H54 (cell line): ENCODE measurements around the gene SLC22A3.
"Not testable (repeated sequence)": the region's sequence is repeated elsewhere in the genome, so short reads cannot be mapped to it uniquely, and the experiment has no call there.

ENCODE experiments used
- DNase-seq: peaks from one replicate; pipeline ENCODE4 v3.0.0; 2011; ENCODE audit warnings: low spot score, mixed read lengths; ENCODE audit not compliant: insufficient read length
- FAIRE-seq: peaks from 3 replicates; lab custom pipeline; 2011; peaks lifted over from hg19 to GRCh38; lab: Jason Lieb, UNC
- POLR2A ChIP-seq: IDR thresholded peaks from 2 replicates; pipeline ENCODE4 v1.6.1; 2011; ENCODE audit warnings: low read depth, mild to moderate bottlenecking, low read length

SLC22A3 gene

DNA sequence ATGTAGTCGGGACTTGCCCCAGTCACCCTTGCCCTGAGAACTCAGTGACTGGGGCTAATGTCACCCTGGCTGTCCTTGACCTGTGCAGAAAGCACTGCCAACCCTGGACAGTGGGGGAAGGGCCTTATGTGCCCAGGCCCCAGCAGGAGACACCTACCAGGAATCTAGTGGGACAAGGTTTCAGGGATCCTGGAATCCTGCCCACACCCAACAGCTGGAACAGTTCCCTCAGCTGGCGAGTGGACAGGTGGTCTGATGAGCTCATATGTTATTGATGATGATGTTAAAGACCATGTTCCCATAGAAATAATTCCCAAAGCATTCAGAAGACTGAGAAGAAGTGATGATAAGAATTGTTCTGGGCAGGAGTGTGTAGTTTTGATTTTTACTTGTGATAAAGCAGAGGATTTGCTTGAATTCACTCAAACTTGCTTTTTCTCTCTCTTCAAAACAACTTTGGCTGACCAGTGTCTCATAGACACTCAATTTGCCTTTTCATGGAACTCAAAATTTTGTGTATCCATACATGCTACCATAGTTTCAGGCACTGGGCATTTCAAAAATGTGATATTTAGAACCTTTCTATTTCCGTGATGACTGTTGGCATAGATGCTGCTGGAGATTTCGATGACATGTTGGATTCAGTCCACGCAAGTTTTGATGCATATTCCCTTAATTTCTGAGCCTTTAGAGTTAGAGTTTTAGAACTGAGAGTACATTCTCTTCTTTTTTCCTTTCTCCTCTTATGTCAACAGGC, 79.3 kb downstream of the SLC22A3 start:
- DNase-seq (no peak), FAIRE-seq (no peak)
- no peak for TF ChIP-seq POLR2A

DNA sequence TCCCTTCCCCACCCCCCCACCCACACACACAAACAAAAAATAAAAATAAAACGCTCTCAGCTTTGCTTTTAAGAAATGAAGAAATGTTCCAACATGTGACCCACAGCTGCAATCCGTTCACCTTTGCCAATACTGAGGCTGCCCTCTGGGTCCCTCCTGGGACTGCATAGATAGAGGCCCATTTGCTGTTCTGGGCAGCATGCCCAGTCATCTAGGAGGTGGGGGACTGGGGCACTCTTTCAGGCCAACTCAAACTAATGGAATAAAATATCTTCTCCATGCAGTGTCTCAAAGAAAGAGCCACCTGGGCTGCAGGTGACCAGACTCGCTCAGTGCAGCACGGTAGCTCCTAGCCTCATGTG, 79.9 kb downstream of the SLC22A3 start:
- no peak for FAIRE-seq
- no peak for TF ChIP-seq POLR2A
- no peak for DNase-seq

DNA sequence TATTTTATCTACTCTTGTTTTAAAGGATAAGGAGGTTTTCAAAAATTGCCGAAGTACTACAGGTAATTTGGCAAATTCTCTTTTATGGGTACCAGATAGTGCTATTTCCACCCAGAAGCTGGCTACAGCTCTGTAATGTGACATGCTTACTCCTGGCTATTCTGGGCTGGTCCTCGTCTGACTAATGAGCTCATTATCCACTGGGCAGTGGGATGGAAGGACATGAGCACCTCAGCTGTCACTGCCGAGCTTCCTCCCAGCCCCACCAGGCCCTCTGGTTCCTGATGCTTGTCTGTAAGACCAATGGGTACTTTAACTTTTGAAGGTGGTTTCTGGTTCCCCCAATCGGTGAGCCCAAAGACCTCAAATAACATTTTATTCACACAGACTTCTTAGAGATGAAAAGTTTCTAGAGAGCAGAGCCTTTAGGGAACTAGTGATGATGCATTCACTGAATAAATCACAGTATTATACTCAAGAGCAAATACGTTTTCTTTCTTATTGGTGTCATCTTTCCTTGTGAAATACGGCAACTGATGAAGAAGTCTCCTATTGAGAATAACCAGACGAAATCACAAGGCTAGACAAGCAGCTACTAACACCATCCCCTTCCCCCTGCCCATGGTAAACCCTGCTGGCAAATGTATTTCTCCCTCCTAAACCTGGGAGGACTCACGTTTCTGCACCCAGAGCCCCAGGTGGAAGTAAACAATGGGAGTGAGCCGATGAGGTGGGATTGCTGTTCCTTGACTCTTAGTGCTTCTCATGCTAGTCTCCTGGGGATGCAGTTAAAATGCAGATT, 80.8 kb downstream of the SLC22A3 start:
- TF ChIP-seq POLR2A, result no peak
- DNase-seq (no peak), FAIRE-seq (no peak)

DNA sequence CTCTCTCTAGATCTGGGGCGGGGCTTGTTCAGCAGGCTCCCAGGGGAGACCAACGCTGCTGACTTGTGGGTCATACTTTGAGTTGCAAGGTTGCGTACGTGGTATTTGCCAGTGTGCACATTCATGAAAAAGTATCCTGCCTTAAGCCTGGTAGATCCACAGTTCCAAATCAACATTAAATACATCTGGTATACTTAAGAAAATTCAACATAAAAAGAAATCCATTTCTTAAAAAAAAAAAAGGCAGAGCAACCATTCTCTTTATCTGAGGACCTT, 81.4 kb downstream of the SLC22A3 start:
- DNase-seq (no peak), FAIRE-seq (no peak)
- TF ChIP-seq POLR2A, result no peak

DNA sequence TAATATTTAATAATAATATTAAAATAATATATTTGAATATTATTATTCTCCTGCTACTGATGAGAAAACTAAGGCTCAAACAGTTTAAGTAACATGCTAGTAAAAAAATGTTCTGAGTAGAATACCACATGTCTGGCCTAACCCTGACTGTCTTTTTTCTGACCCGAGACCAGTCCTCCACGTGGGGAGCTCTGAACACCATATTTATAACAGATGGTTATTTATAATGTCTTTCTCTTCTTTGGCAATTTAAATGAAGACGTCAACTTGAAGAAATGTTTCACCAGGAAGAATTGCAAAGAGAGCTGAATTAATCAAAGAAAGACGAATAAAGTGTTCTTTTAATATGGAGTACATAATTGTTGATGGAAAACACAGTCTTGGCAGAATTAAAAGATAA, 82.0 kb downstream of the SLC22A3 start:
- FAIRE-seq, result no peak
- DNase-seq, result no peak
- no peak for TF ChIP-seq POLR2A

DNA sequence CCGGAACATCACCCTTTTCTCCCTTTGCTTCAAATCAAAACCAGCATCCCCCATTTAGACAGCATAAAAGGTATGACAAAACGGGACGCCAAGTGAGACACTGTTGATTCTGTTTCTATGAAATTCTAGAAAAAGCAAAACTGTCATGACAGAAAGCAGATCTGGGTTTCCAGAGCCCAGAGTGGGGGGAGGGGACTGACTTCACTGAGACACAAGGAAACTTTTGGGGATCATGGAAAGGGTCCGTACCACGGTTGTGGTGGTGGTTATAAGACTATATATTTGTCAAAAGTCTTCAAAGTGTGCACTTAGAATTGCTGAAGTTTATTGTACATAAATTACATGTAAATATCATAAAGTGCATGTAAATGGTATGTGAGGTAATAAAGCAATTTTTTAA, 82.6 kb downstream of the SLC22A3 start:
- DNase-seq (no peak), FAIRE-seq (no peak)
- TF ChIP-seq POLR2A, result no peak

DNA sequence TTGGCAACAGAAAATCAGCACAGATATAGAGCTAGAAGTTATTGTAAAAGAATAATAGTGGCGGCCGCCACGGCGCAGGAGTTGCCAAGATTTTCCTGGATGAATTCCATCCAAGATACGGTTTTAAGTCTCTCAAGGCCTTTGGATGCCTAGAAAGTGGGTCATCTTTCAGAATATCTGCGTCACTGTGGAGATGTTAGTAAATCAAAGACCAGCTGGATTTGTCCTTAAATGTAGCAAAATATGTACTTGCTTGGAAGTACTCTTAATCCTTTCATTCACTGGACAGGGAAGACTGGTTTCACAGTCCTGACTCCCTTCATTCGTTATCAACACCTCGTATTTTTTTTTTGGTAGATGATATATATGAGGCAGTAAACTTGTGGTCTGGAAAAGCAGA, 83.0 kb downstream of the SLC22A3 start:
- no peak for TF ChIP-seq POLR2A
- DNase-seq, result no peak
- no peak for FAIRE-seq

DNA sequence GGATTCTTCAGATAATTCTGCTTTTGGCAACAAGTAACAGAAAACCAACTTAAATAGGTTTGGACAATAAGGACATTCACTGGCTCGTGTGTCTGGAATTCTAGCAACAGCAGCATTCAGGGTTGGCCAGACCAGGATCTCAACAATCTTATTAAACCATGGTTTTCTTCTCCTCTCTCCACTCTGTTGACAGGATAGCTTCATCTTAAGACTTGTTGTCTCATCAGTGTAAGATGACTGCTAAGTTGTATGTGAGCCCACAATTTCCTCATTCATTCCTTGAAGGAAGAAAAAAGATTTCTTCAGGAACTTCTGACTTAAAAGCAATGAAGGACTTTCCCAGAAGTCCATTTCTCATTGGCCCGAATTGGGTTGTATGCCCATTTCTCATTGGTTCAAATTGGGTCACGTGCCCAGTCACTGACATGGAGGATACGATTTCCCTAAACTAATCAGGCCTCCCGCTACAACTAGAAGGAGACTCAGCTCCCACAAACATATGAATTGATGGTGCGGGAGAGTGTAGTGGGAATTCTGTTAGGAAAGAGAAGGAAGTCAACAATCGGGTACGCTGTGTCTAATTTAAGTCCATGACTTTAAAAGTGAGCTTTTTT, 83.7 kb downstream of the SLC22A3 start:
- DNase-seq (no peak), FAIRE-seq (no peak)
- no peak for TF ChIP-seq POLR2A

DNA sequence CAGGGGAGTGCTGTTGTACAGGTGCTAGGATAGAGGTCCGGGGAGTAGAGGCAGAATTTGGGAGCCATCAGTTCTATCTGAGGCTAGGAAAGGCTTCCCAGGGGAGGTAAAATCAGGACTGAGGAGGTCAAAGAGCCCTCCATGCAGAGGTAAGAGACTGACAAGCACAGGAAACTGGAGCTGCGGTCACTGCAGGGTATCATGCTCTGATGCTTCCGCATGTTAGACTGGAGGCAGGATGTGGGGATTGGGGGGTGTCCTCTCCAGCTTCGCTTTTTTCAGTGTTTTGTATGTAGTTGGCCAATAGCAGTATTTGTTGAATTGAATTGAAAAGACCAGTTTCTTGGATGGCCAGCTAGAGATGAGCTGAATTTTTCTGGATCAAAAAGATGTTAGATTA, 87.8 kb downstream of the SLC22A3 start:
- DNase-seq (no peak), FAIRE-seq (no peak)
- TF ChIP-seq POLR2A, result no peak

DNA sequence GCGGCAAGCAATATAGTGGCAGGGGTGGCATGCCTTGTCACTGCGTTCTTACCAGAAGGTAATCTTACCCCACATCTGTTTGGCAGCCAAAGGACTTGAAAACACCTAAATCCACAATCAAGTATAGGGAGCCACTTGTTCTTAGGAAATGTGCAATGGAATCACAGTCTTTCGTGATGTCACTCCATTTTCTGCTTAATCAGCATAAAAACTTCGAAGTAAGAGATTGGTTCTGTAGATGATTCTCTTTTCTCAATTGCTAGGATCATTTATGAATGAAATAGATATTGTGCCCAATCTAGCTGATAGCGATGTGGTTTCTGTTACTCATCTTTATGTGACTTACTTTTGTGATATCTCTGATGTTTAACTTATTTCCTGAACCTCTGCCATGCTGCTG, 89.0 kb downstream of the SLC22A3 start:
- DNase-seq (no peak), FAIRE-seq (no peak)
- TF ChIP-seq POLR2A, result no peak

DNA sequence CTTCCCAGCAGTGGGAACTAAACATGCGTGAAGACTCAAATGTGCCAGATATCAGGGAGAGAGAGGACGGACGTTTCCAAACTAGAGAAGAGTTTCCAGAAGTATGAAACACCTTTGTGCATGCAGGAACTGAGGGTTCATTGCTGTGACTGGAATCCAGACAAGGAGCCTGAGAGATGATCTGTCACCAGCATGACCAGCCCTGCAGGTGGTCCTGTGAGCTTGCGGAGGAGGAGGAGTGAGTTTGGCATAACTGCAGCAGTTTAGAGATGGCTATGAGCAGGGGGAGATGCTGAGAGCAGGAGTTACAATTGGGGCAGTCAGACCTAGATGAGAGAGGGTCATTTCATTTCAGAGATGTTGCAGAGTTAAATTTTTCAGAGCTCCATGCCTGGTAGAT, 89.6 kb downstream of the SLC22A3 start:
- no peak for TF ChIP-seq POLR2A
- FAIRE-seq, result no peak
- no peak for DNase-seq

DNA sequence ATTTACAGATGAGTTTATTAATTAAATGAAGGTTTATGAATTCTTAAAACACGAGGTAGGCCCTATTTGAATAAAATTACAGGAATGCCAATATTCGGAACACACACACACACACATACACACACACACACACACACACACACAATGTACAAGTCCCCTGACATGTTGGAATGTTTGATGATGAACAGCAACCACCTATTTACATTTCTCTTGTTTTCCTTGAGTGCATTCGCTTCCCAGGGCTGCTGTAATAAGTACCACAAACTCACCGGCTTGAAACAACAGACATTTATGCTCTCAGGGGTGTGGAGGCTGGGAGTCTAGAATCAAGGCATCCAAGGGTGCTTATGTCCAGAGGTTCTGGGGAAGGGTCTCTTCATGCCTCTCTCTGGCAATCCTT, 90.3 kb downstream of the SLC22A3 start:
- FAIRE-seq (no peak), DNase-seq (no peak)
- no peak for TF ChIP-seq POLR2A

DNA sequence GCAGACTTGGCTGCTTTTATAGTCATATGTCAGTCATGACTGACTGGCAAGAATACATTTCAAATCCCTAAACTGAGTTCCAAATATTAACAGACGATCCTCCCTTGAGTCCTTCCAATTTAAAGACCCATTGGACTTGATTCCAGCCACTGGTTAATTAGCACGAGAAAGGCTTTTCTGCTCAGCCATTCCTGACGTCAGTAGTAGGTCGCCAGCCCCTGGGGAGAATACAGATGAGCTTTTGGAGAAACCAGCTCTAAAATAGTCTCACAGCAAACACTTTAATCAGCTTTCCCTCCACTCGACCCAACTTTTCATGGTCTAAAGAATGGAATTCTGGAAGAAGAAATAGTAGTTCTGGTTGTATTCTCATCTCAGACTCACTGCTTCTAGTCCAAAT, 91.6 kb downstream of the SLC22A3 start:
- FAIRE-seq (no peak), DNase-seq (no peak)
- no peak for TF ChIP-seq POLR2A

DNA sequence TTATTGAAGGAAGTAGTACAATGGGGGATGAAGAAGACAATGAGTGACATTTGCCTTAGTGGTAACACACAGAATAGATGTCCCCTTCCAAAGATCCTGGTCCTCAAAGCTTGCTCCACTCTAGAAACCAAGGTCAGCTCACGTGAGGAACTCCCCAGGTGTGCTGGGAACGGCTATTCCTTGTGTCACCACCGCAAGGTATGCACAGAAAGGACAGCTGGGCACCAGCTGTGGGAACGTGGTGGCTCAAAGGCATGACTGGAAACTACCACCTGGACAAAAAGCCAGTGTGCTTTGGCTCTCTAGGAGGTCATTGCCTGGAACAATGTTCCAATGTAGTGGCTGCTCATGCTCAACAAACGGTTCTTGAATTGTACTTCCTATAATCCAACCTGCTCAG, 94.0 kb downstream of the SLC22A3 start:
- no peak for FAIRE-seq
- TF ChIP-seq POLR2A, result no peak
- no peak for DNase-seq

DNA sequence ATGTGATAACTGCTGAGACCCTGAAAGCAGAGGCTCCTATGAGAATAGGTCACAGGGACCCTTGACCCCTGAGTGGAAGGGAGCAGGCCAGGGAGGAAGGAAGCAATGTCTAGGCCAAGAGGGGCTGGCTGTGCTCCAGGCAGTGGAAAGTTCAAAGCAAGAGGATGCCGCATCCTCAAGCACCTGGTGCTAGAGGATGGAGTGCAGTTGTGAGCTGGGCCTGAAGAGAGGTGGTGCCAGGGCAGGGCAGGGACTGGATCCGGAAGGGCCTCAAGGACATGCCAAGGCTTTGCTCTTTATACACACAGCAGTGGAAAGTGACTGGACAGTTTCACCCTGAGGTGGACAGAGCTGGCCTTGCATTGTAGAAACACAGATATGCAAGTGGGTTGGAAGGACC, 97.0 kb downstream of the SLC22A3 start:
- no peak for TF ChIP-seq POLR2A
- no peak for DNase-seq
- no peak for FAIRE-seq

DNA sequence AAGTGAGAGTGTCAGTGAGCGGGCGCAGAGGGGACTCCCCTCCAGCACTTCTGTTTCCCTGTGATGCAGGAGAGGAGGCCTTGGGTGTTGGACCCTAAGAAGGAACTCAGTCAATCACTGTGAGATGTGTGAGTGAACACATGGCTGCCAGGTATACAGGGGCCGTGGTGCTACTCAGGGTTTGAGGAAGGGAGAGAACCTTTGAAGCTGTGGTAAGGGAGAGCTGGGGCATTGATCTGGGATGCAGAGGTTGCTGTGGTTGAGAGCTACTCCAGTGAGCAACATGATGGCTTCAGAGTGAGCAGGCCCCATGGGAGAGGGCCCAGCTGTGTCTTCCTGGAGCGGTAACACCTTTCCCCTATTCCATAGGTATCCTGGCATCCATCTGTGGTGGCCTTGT, 99.2 kb downstream of the SLC22A3 start:
- DNase-seq (no peak), FAIRE-seq (no peak)
- no peak for TF ChIP-seq POLR2A

DNA sequence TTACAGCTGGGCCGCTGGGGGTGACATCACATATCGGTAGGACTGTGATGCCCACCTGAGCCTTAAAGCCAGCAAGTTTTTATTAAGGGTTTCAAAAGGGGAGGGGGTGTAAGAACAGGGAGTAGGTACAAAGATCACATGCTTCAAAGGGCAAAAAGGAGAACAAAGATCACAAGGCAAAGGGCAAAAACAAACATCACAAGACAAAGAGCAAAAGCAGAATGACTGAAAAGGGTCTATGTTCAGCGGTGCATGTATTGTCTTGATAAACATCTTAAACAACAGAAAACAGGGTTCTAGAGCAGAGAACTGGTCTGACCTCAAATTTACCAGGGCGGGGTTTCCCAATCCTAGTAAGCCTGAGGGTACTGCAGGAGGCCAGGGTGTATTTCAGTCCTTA, 101.6 kb downstream of the SLC22A3 start:
- not testable (repeated sequence) for DNase-seq, FAIRE-seq
